NK-92 (cell line): ENCODE results near the gene HMGB1.
"Not testable (repeated sequence)": the region's sequence is repeated elsewhere in the genome, so short reads cannot be mapped to it uniquely, and the experiment has no call there.

Experiments used
- DNase-seq: peaks from one replicate; lab custom pipeline; 2025; ENCODE audit not compliant: unreplicated experiment; lab: John Stamatoyannopoulos, UW

HMGB1 gene

GRCh38 chr13:30466841-30467252 lies 1.1 kb upstream of the HMGB1 start:
- DNase-seq, result no peak

DNA sequence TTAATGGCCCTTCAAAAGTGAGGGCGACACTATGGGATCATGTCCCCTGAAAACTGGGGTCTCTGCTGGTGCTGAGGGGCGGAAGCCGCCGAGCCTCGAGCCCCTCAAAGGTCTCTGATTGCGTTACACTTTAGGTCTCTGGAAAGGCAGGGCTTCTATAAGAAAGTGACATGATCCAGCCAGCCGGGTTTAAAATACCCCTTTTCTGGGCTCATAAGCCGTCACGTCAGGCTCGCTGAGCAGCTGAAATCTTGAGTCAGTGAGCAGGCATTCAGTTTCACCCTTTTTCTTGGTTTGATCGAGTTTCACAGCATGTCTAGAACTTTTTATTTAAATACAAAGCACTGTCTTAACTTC lies 600 bp upstream of the HMGB1 start:
- no peak for DNase-seq

GRCh38 chr13:30465343-30465592 lies 468 bp downstream of the HMGB1 start:
- DNase-seq, result no peak

GRCh38 chr13:30464496-30465342 lies 1.0 kb downstream of the HMGB1 start:
- no peak for DNase-seq

GRCh38 chr13:30463787-30464495 lies 1.8 kb downstream of the HMGB1 start:
- no peak for DNase-seq

DNA sequence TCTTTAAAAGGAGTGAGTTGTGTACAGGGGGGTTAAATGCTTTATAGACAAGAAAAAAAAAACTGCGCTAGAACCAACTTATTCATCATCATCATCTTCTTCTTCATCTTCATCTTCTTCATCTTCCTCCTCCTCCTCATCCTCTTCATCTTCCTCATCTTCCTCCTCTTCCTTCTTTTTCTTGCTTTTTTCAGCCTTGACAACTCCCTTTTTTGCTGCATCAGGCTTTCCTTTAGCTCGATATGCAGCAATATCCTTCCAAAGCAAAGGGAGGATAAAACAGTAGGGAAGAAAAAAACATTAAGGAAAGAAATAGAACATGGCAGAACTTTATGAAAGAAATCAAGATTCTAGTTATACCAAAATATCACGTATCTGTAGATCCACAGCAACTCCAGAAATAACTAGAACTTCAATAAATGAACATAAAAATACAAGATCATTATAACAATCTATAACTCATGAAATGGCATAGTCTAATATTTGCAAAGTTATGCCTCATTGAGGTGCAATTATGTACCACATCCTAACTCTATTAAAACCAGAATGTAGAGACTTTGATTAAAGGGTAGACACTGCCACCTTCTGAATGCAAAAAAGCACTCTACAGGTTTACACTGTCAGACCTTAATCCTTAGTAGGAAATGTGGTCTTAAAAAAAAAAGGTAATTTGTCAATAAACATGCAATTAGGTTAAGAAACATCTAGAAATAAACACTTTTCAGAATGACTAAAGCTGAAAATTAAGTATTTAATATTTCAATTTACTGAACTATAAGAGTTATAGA lies 4.3 kb downstream of the HMGB1 start:
- DNase-seq, result not testable (repeated sequence)

DNA sequence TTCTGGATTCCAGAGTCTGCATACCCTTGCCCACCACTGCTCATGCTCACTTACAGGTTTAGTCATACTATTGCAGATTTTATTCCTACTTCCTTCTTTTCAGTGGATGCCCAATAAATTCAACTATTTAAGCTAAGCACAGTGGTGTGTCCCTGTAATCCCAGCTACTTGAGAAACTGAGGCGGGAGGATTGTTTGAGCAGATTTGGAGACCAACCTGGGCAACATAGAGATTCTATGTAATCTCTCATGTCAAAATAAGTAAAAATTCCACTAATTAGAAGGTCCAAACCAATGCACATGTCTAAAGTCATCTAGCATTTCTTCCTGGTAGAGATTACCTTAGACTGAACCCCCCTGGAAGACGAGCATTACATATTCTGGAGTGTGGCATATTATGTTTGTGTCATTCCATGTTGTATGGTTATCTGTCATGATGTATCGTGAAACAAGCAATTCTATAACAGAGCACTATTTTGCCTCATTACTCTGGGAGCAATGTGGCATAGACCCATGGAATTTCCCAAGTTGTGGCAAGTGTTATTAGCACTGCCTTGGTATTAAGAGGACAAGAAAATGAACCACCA lies 8.3 kb downstream of the HMGB1 start:
- no peak for DNase-seq

GRCh38 chr13:30456290-30456689 lies 9.4 kb downstream of the HMGB1 start:
- DNase-seq, result no peak

DNA sequence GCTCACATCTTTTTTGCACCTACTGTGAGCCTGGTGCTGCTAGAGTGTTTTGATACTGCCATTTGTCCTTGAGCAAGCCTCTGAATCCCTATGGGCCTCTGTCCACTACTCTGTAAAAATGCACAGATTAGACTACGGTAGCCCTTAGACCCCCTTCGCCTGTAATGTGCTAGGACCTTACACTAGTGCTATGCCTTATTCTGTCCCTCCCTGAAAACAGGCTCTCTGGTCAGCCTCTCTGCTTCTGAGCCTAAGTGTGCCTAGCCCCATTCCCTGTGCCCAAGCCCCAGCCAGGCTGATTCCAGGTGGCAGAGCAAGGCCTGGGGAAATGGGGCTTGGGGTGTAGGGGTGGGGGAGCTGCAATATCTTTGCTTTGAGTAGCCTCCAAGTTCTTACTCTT lies 10.7 kb downstream of the HMGB1 start:
- no peak for DNase-seq

DNA sequence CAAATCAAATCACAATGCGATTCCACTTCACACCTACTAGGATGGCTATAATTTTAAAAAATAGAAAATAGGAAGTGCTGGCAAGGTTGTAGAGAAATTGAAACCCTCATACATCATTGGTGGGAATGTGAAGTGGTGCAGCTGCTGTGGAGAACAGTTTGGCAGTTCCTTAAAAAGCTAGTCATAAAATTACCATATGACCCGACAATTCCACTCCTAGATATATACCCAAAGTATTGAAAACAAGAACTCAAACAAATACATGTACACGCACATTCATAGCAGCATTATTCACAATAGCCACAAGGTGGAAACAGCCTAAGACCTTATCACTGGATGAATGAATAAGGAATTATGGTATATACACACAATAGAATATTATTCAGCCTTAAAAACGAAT lies 12.0 kb downstream of the HMGB1 start:
- no peak for DNase-seq

GRCh38 chr13:30451476-30451875 lies 14.3 kb downstream of the HMGB1 start:
- DNase-seq, result not testable (repeated sequence)

DNA sequence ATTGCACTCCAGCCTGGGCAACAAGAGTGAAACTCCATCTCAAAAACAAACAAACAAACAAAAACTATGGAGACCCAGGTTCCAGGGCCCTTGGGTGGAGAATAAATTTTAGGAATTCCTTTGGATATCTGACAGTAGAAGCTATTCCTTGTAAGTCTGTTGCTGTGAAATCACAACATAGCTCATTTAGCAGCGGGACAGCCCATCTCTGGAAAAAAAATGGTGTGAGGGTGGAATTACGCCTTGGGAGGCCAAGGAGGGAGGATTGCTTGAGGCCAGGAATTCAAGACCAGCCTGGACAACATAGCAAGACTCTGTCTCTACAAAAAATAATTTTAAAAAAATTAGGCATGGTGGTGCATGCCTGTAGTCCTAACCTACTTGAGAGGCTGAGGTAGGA lies 15.7 kb downstream of the HMGB1 start:
- no peak for DNase-seq

- no peak for DNase-seq
These were observed 17.3 kb downstream of the HMGB1 start for GRCh38 chr13:30448441-30448840.

DNA sequence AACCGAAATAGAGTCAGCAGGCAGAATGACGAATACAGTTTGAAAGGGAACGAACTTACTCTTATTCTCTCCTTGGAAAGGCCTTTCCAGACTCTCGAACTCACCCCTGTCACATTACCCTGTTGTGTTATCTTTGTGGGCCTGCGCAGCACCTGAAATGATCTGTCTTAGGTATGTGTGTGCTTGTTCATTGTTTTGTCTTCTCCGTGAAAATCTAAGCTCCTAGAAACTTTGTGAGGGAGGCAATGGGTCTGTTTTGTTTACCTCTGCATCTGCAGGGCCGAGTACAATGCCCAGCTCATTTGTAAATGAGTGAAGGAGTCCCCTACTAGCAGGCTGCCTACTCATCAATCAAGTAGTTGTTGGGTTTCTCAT lies 19.6 kb downstream of the HMGB1 start:
- no peak for DNase-seq

- DNase-seq, result no peak
These were observed 21.8 kb downstream of the HMGB1 start for GRCh38 chr13:30443957-30444404.

DNA sequence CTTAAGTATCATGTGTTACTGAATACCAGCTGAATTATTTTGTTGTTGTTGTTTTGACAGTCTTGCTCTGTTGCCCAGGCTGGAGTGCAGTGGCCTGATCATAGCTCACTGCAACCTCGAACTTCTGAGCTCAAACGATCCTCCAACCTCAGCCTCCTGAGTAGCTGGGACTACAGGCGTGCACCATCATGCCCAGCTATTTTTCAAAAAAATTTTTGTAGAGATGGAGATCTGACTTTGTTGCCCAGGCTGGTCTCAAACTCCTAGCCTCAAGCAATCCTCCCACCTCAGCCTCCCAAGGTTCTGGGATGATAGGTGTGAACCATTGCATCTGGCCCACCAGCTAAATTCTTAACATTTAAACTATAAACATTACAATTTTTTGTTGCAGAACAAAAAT lies 22.2 kb downstream of the HMGB1 start:
- DNase-seq, result not testable (repeated sequence)

- DNase-seq, result no peak
These were observed 22.8 kb downstream of the HMGB1 start for GRCh38 chr13:30442926-30443325.

DNA sequence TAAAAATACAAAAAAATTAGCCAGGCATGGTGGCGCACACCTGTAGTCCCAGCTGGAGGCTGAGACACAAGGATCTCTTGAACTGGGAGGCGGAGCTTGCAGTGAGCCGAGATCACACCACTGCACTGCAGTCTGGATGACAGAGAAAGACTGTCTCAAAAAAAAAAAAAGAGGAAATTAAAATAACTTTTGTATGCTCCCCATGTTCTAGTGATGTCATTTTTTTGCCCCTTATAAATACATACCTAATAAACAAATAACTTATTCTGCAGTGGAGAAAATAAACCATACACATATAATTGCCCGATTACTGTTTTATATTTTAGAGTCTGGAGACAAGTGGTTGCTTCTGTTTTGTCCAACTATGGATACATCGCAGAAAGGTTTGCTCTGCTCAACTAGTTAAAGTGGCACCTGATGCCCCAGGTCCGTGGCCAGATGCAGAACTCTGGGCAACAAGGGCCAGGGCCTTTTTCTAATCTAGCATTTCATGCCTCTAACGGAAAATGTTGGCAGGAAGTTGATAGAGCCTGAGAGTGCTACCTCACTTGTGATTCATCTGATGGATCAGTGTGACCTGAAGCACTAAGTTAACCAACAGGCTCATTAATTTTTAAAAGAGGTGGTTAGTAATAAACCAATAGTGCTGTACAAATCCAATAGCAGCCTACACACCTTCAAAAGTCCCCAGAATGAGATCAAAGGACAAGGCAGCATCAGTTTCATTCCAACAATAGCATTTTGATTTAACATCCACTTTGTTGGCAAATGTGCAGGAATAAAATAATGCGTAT lies 24.6 kb downstream of the HMGB1 start:
- DNase-seq, result no peak

DNA sequence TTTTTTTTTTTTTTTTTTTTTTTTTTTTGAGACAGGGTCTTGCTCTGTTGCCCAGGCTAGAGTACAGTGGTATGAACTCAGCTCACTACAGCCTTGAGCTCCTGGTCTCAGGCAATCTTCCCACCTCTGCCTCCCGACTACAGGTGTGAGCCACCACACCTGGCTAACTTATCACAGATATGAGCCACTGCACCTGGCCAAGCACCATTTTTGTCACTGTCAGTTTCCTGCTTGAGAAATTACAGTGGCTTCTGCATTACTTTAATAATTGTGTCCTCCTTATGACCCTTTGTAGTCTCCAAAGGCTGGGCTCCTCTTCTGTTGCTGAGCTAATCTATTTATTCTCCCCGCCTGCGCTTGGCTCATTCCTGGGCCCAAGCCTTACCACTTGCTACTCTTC lies 27.4 kb downstream of the HMGB1 start:
- DNase-seq, result no peak

- no peak for DNase-seq
These were observed 28.6 kb downstream of the HMGB1 start for GRCh38 chr13:30437177-30437576.

DNA sequence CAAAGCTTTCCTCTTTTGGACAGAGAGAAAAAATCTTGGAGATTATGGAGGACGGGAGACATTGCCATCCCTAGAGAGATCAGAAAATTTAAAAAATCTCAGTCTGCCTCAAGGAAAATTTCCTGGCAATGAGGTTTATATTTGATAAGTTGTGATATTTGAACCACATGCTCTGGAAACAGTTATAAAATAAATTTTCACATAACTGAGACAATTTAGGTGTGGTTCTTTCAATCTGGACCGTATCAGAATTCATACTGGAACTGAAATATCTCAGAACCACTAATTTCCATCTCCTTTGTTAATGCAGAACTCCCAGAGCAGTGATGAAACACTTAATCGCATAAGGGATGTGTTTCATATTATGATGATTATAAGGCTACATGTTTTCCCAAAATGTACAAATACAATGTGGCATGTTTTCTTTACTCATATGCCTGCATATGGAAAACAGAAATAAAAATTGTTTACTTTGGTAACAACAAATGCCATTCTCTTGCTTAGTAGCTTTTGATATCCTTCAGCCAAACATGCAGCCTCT lies 29.8 kb downstream of the HMGB1 start:
- DNase-seq, result no peak
